Muscle layer of duodenum (tissue), 2 donors: ENCODE data around the gene ULK4.
"Not testable (repeated sequence)": the region's sequence is repeated elsewhere in the genome, so short reads cannot be mapped to it uniquely, and the experiment has no call there.

Source experiments
- H3K27ac ChIP-seq: one replicate; pipeline ENCODE4 v1.7.0; 2013; ENCODE audit warnings: mild to moderate bottlenecking, low read length
- H3K27me3 ChIP-seq: one replicate; pipeline ENCODE4 v1.7.0; 2013; ENCODE audit warnings: low read depth, mild to moderate bottlenecking, control low read depth, low read length
- H3K36me3 ChIP-seq, 2 donors: one replicate each; pipeline ENCODE4 v1.7.0; 2013; ENCODE audit warnings: low read length in 2 of 2, control low read depth in 1 of 2, mild to moderate bottlenecking in 1 of 2; ENCODE audit not compliant: insufficient read depth in 2 of 2, control insufficient read depth in 1 of 2
- H3K4me1 ChIP-seq, 2 donors: one replicate each; pipeline ENCODE4 v1.7.0; 2013; ENCODE audit warnings: low read length in 2 of 2, mild to moderate bottlenecking in 2 of 2, control low read depth in 1 of 2, moderate library complexity in 1 of 2; ENCODE audit not compliant: insufficient read depth in 2 of 2, control insufficient read depth in 1 of 2
- H3K4me3 ChIP-seq, 2 donors: one replicate each; pipeline ENCODE4 v1.7.0; 2013; ENCODE audit warnings: low read length in 2 of 2, low read depth in 1 of 2, mild to moderate bottlenecking in 1 of 2
- H3K9me3 ChIP-seq, 2 donors: one replicate each; pipeline ENCODE4 v1.7.0; 2013; ENCODE audit warnings: low read length in 2 of 2, control low read depth in 1 of 2, mild to moderate bottlenecking in 1 of 2; ENCODE audit not compliant: control insufficient read depth in 1 of 2
- donor health status: healthy.

ULK4 gene

GRCh38 chr3:41478278-41478677 lies 483.6 kb downstream of the ULK4 start:
- Histone ChIP-seq H3K27me3 (no peaks in the 10 kb centered on the region), H3K27ac (no peak overlapping the region), H3K4me1 (no peaks in the 10 kb centered on the region), H3K36me3 (no peaks in the 10 kb centered on the region), H3K4me3 (no peak overlapping the region), H3K9me3 (peaks cover 0 to 12% of the 10 kb centered on the region in 2 donors)

GRCh38 chr3:41477399-41478014 lies 484.4 kb downstream of the ULK4 start:
- Histone ChIP-seq H3K27ac (no peak overlapping the region), H3K4me1 (no peaks in the 10 kb centered on the region), H3K4me3 (no peak overlapping the region), H3K36me3 (no peaks in the 10 kb centered on the region), H3K9me3 (peaks cover 6 to 19% of the 10 kb centered on the region in 2 donors), H3K27me3 (no peaks in the 10 kb centered on the region)

- no peaks in the 10 kb centered on the region for H3K36me3 ChIP-seq
- no peak overlapping the region for H3K4me3 ChIP-seq
- peaks cover 6 to 28% of the 10 kb centered on the region in 2 donors for H3K9me3 ChIP-seq
- no peaks in the 10 kb centered on the region for H3K4me1 ChIP-seq
- H3K27ac ChIP-seq, result no peak overlapping the region
- no peaks in the 10 kb centered on the region for H3K27me3 ChIP-seq
Observed at GRCh38 chr3:41469083-41469482, 492.8 kb downstream of the ULK4 start.

GRCh38 chr3:41467481-41467880 lies 494.4 kb downstream of the ULK4 start:
- H3K4me3 ChIP-seq, result no peak overlapping the region

GRCh38 chr3:41464858-41465257 lies 497.0 kb downstream of the ULK4 start:
- Histone ChIP-seq H3K9me3 (no peaks in the 10 kb centered on the region), H3K27ac (no peak overlapping the region), H3K4me1 (no peaks in the 10 kb centered on the region), H3K36me3 (no peaks in the 10 kb centered on the region), H3K4me3 (no peak overlapping the region), H3K27me3 (no peaks in the 10 kb centered on the region)

More at GRCh38 chr3:41467481-41467880, 494.4 kb downstream of the ULK4 start:
- Histone ChIP-seq H3K9me3 (peaks cover 0 to 17% of the 10 kb centered on the region in 2 donors), H3K27ac (no peak overlapping the region), H3K36me3 (no peaks in the 10 kb centered on the region), H3K27me3 (no peaks in the 10 kb centered on the region), H3K4me1 (no peaks in the 10 kb centered on the region)

- no peaks in the 10 kb centered on the region for H3K27me3 ChIP-seq
- H3K36me3 ChIP-seq, result no peaks in the 10 kb centered on the region
- H3K4me1 ChIP-seq, result no peaks in the 10 kb centered on the region
- no peaks in the 10 kb centered on the region for H3K9me3 ChIP-seq
- no peak overlapping the region for H3K27ac ChIP-seq
- no peak overlapping the region for H3K4me3 ChIP-seq
Observed at GRCh38 chr3:41464401-41464800, 497.5 kb downstream of the ULK4 start.

GRCh38 chr3:41462103-41462691 lies 499.7 kb downstream of the ULK4 start:
- Histone ChIP-seq H3K27ac (no peak overlapping the region), H3K4me3 (no peak overlapping the region), H3K36me3 (no peaks in the 10 kb centered on the region), H3K9me3 (no peaks in the 10 kb centered on the region), H3K4me1 (no peaks in the 10 kb centered on the region), H3K27me3 (no peaks in the 10 kb centered on the region)

- H3K4me3 ChIP-seq, result no peak overlapping the region
- H3K27ac ChIP-seq, result no peak overlapping the region
- no peaks in the 10 kb centered on the region for H3K9me3 ChIP-seq
- no peaks in the 10 kb centered on the region for H3K4me1 ChIP-seq
- H3K27me3 ChIP-seq, result no peaks in the 10 kb centered on the region
- H3K36me3 ChIP-seq, result no peaks in the 10 kb centered on the region
Observed at GRCh38 chr3:41460736-41461135, 501.2 kb downstream of the ULK4 start.

GRCh38 chr3:41457176-41457575 lies 504.7 kb downstream of the ULK4 start:
- Histone ChIP-seq H3K27ac (no peak overlapping the region), H3K36me3 (no peaks in the 10 kb centered on the region), H3K27me3 (no peaks in the 10 kb centered on the region)

GRCh38 chr3:41456162-41456561 lies 505.7 kb downstream of the ULK4 start:
- H3K4me3 ChIP-seq, result no peak overlapping the region

More at GRCh38 chr3:41457176-41457575, 504.7 kb downstream of the ULK4 start:
- Histone ChIP-seq H3K4me1 (no peaks in the 10 kb centered on the region), H3K9me3 (no peaks in the 10 kb centered on the region), H3K4me3 (no peak overlapping the region)

GRCh38 chr3:41453618-41454017 lies 508.3 kb downstream of the ULK4 start:
- H3K4me1 ChIP-seq, H3K36me3 ChIP-seq, H3K27me3 ChIP-seq, H3K27ac ChIP-seq, H3K4me3 ChIP-seq, H3K9me3 ChIP-seq: not testable (repeated sequence)

More at GRCh38 chr3:41456162-41456561, 505.7 kb downstream of the ULK4 start:
- Histone ChIP-seq H3K36me3 (no peaks in the 10 kb centered on the region), H3K4me1 (no peaks in the 10 kb centered on the region), H3K27me3 (no peaks in the 10 kb centered on the region), H3K9me3 (no peaks in the 10 kb centered on the region), H3K27ac (no peak overlapping the region)
